GM23248 (cell line): ENCODE results near the gene JAML.

Experiments used
- EZH2 ChIP-seq: fragments of 200-600 bp; sonication (generic); IDR thresholded peaks from 2 replicates; pipeline ENCODE4 v1.6.1; 2018; ENCODE audit warnings: antibody characterized with exemption, mild to moderate bottlenecking; ENCODE audit not compliant: insufficient read depth, poor library complexity, severe bottlenecking
- EZH2phosphoT487 ChIP-seq: fragments of 200-600 bp; sonication (generic); IDR thresholded peaks from 2 replicates; pipeline ENCODE4 v1.6.1; 2018; ENCODE audit warnings: antibody characterized with exemption, moderate library complexity, mild to moderate bottlenecking, low read depth; ENCODE audit not compliant: insufficient read depth

- TF ChIP-seq EZH2 (no peak), EZH2phosphoT487 (no peak)
Measured at GRCh38 chr11:118216621-118217481, 8.0 kb downstream of the JAML start.
